Astrocyte of the cerebellum (primary cell): ENCODE data around the gene ATG12.

Experiments used
- DNase-seq: peaks from one replicate; pipeline ENCODE4 v3.0.0-alpha.2; 2011; ENCODE audit warnings: low read depth
- H3K4me3 ChIP-seq: 2 replicates; pipeline ENCODE4 v1.5.1; 2011; ENCODE audit warnings: mild to moderate bottlenecking, low read depth, low read length, moderate library complexity
- in situ Hi-C: cut with HindIII; loops from 2 replicates; pipeline ENCODE4 v1.10.0; 2017; ENCODE audit warnings: low sequenced_read_pairs
- TF ChIP-seq, protein P1 (sequence below): IDR thresholded peaks from 2 replicates; pipeline ENCODE4 v1.5.1; 2012; ENCODE audit warnings: low read length, low read depth, moderate library complexity, mild to moderate bottlenecking; ENCODE audit errors: missing control alignments

ATG12 gene

DNA sequence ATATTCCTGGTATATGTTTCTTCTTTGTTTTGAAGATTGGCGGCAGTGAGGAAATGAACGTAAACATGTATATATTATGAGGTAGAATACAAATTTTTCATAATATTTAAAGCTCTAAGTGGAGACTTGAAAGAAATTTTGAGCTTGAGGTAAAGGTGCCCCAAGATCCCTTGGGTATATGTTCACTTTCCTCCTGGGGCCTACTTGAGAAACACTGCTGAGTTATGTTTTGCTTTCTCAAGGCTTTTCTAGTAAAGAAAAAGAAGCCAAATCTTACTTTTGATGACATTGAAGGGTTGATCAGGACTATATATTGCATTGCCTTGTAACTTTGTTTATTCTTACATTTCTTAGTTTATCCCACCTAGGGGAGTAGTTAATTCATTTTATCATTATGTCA, 31.1 kb upstream of the ATG12 start:
- in situ Hi-C loops, result no loop called here
- DNase-seq, result no peak
- TF ChIP-seq, protein P1, sequence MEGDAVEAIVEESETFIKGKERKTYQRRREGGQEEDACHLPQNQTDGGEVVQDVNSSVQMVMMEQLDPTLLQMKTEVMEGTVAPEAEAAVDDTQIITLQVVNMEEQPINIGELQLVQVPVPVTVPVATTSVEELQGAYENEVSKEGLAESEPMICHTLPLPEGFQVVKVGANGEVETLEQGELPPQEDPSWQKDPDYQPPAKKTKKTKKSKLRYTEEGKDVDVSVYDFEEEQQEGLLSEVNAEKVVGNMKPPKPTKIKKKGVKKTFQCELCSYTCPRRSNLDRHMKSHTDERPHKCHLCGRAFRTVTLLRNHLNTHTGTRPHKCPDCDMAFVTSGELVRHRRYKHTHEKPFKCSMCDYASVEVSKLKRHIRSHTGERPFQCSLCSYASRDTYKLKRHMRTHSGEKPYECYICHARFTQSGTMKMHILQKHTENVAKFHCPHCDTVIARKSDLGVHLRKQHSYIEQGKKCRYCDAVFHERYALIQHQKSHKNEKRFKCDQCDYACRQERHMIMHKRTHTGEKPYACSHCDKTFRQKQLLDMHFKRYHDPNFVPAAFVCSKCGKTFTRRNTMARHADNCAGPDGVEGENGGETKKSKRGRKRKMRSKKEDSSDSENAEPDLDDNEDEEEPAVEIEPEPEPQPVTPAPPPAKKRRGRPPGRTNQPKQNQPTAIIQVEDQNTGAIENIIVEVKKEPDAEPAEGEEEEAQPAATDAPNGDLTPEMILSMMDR, result no peak
- no peak overlapping the region for H3K4me3 ChIP-seq

DNA sequence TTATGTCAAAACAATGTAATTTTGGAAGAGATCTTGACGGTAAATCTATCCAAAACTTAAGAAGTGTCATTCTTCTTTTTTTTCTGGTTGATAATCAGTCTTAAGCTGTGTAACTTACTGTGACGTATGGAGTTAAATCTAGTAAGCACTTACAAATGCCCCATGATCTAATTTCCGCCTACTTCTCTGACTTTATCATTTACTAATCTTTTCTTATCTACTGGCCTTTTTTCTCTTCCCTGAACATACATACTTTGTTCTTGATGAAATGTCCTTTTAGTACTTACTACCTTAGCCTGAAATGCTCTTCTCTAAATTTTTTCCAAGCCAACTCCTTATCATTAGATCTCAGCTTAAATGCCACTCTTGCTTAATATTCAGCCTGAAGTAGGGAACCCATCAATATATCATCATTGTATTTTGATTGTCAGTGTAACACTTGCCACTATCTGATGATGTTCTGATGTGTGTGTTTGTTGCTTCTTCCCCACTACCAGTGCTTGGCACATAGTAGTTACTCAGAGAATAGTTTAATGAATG, 28.0 kb upstream of the ATG12 start:
- TF ChIP-seq, protein P1, result no peak
- no peak overlapping the region for H3K4me3 ChIP-seq
- in situ Hi-C loops, result no loop called here
- no peak for DNase-seq

- DNase-seq, result no peak
- TF ChIP-seq, protein P1, result no peak
- H3K4me3 ChIP-seq, result no peak overlapping the region
- in situ Hi-C loops, result no loop called here
Measured at GRCh38 chr5:115859378-115859777, 18.0 kb upstream of the ATG12 start.

DNA sequence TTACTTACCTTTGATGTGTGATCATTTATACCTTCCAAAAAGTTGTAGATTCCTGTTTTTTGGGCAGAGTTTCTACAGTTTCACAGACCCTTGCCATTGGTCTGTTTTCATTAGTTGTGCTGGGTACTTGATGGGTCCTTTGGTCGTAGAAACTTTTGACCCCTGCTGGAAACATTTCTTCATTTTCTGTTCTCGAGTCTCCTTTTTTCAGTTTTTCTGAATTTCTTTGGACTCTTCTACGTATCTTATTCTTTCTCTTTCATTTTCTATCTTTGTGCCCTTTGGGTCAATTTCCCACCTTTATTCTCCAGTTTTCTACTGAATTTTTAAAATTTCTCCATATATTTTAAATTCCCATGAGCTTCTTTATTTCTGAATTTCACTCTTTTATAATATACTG, 17.0 kb upstream of the ATG12 start:
- H3K4me3 ChIP-seq, result no peak overlapping the region
- in situ Hi-C loops, result no loop called here
- no peak for DNase-seq
- TF ChIP-seq, protein P1, result no peak

- in situ Hi-C loops, result no loop called here
Measured at GRCh38 chr5:115857626-115858349, 16.4 kb upstream of the ATG12 start.

DNA sequence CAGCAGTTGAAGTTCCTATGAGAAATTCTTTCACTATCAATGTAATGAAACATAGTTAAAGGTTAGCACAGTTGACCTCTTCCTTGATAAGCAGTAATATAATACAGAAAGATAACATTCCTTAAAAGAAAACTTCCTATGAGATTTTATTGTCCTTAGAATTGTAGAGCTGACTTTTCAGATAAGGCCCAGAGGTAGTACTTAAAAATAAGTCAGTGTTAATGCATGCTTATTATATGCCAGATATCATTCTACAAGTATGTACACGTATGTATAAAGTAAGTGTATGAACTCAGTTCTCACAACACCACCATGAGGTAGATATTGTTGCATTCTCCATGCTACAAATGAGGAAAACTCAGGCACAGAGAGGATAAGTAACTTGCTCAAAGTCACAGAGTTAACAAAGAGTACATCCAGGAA, 15.7 kb upstream of the ATG12 start:
- TF ChIP-seq, protein P1, result no peak
- H3K4me3 ChIP-seq, result no peak overlapping the region
- in situ Hi-C loops, result no loop called here
- no peak for DNase-seq

More at GRCh38 chr5:115857626-115858349, 16.4 kb upstream of the ATG12 start:
- no peak overlapping the region for H3K4me3 ChIP-seq
- TF ChIP-seq, protein P1, result no peak
- DNase-seq, result peak; percentile 44
